Anterior cingulate cortex (tissue), 58 donors: ENCODE results near the gene CBFA2T2.
"Not testable (repeated sequence)": the region's sequence is repeated elsewhere in the genome, so short reads cannot be mapped to it uniquely, and the experiment has no call there.

ENCODE experiments used
- DNase-seq, 58 donors: peaks; one replicate each; lab custom pipeline; 2025; lab: John Stamatoyannopoulos, UW

Gene CBFA2T2

DNA sequence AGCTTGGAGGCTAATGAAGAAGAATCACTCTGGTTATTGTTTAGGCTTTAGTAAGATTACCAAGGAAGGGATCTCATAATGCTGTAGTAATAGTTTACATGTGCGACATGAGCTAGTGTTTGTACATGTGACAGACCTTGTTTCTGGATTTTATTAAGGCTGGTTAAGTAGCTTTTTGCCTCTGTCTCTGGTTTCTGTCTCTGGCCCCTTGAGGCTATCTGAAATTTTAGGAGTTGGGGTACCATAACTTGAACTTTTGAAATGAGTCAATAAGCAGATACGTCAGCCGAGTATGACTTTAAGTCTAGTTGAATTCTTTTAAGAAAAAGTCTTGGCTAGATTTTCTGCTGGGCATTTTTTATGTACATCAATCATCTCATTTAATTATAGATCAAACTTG, 9.5 kb downstream of the CBFA2T2 start:
- DNase-seq, result no peak

DNA sequence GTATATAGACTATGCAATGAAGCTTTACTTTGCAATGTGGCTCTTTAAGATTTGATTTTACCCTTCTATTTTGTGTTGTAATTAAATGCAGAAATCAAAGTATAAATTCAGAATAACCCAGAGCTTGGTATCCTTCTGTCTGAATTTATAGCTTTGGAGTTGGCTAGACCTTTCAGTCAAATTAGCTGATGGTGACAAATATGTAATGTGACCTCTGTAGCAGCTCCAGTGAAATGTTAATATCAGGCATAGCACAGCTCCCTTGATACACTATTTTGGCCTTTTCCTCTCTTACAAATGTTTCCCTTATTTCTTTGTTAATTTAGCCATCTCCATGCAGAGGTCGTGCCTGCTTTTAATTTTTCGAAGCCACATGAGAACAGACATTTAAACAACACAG, 11.1 kb downstream of the CBFA2T2 start:
- DNase-seq, result no peak

GRCh38 chr20:33503564-33503963, 13.7 kb downstream of the CBFA2T2 start:
- DNase-seq, result no peak

DNA sequence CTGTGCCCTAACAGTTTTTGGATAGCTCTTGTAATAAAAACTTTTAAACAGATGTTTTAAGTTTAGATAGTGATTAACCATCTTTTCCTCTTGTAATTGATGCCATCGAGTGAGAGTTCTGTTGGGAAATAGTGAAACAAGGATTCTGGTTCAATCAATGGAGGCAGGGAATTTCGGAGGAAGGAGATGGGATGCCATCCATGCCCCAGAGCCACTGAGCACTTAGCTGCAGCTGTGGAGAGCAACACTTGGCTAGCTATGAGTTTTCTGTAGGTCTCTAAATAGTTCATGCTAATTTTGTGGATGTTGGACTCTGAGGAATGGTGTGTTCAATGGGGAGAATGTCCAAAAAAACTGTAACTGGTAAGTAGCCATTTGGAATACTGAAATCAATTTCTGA, 16.7 kb downstream of the CBFA2T2 start:
- DNase-seq, result no peak

GRCh38 chr20:33507461-33507860, 17.6 kb downstream of the CBFA2T2 start:
- DNase-seq, result no peak

- not testable (repeated sequence) for DNase-seq
Measured at GRCh38 chr20:33508015-33508414, 18.1 kb downstream of the CBFA2T2 start.

DNA sequence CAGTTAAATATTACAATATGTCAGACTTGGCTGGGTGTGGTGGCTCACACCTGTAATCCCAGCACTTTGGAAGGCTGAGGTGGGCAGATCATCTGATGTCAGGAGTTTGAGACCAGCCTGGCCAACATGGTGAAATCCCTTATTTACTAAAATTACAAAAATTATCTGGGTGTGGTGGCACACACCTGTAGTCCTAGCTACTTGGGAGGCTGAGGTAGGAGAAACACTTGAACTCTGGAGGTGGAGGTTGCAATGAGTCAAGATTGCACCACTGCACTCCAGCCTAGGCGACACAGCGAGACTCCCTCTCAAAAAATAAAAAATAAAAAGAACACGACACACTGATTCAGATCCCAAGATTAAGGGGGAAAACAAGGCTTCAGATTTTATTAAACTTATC, 19.2 kb downstream of the CBFA2T2 start:
- DNase-seq, result not testable (repeated sequence)

DNA sequence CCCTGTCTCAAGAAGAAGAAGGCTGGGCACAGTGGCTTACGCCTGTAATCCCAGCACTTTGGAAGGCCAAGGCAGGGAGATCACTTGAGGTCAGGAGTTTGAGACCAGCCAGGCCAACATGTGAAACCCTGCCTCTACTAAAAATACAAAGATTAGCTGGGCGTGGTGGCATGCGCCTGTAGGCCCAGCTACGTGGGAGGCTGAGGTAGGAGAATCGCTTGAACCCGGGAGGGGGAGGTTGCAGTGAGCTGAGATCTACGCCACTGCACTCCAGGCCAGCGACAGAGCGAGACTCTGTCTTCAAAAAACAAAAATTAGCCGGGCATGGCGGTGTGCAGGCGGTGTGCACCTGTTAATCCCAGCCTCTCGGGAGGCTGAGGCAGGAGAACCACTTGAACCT, 22.0 kb downstream of the CBFA2T2 start:
- not testable (repeated sequence) for DNase-seq

- no peak for DNase-seq
Measured at GRCh38 chr20:33515569-33516216, 25.8 kb downstream of the CBFA2T2 start.

GRCh38 chr20:33516882-33517281, 27.0 kb downstream of the CBFA2T2 start:
- DNase-seq, result no peak

DNA sequence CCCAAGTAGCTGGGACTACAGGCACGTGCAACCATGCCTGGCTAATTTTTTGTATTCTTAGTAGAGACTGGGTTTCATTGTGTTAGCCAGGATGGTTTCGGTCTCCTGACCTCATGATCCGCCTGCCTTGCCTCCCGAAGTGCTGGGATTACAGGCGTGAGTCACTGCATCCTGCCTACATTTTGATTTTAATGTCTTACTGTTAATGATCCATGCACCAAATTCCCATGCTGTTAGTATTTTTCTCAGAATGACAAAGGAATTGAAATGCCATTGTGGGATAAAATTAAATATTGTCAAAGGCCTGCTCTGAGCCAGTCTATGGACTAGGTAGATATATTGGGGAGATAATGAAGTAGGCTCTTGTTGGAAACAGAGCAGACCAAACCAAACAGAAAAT, 28.2 kb downstream of the CBFA2T2 start:
- no peak for DNase-seq

DNA sequence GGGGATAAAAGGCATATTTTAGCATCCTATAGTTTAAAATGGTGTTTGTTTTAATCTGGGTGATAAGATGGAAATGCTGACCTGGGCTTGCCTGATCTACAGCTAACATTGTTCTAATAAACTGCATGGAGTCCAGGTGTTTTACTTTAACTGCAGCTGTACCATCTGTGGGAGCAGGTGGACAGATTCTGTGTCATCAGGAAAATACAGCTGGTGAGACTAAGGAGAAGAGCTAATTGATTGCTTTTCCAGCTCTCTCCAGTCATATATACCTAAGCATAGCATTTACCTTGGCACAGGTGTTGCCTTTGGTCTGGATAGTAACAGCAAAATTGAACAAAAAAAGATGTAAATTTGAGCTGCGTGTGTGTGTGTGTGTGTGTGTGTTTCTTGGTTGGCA, 31.6 kb downstream of the CBFA2T2 start:
- no peak for DNase-seq

GRCh38 chr20:33522256-33522820, 32.4 kb downstream of the CBFA2T2 start:
- DNase-seq, result no peak

GRCh38 chr20:33524261-33524660, 34.4 kb downstream of the CBFA2T2 start:
- no peak for DNase-seq

- no peak for DNase-seq
Measured at GRCh38 chr20:33526769-33527168, 36.9 kb downstream of the CBFA2T2 start.

GRCh38 chr20:33531047-33531877, 41.4 kb downstream of the CBFA2T2 start:
- no peak for DNase-seq

- DNase-seq, result no peak
Measured at GRCh38 chr20:33531885-33532284, 42.0 kb downstream of the CBFA2T2 start.

DNA sequence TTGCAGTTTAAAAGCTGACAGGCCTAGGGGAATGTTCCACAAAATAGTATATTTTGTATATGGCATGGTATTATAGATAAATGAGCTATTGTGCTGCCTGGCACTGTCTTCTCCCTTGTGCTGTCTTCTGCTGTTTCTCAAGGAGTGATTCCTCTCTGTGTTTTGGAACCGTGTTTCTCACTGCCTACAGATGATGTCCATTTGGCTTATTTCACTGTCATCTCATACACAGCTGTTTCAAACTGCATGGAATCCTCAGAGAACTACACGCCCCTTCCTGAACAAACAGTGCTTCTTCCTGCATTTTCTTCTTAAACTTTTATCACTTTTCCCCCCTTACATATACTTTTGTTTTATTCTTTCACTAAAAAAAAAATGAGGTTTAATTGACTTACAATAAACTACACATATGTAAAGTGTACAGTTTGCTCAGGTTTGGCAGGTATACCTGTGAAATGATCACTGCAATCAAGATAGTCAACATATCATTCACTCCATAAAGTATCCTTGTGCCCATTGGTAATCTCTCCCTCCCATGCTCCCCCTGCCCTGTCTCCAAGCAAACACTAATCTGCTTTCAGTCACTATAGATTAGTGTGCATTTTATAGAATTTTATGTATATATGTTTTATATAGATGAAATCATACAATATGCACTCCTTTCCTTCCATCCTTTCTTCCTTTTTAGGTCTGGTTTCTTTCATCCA, 43.0 kb downstream of the CBFA2T2 start:
- DNase-seq, result peak in 1 of 58 donors; percentile 4

DNA sequence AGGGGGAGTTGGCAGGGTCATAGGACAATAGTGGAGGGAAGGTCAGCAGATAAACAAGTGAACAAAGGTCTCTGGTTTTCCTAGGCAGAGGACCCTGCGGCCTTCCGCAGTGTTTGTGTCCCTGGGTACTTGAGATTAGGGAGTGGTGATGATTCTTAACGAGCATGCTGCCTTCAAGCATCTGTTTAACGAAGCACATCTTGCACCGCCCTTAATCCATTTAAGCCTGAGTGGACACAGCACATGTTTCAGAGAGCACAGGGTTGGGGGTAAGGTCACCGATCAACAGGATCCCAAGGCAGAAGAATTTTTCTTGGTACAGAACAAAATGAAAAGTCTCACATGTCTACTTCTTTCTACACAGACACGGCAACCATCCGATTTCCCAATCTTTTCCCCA, 45.8 kb downstream of the CBFA2T2 start:
- not testable (repeated sequence) for DNase-seq

DNA sequence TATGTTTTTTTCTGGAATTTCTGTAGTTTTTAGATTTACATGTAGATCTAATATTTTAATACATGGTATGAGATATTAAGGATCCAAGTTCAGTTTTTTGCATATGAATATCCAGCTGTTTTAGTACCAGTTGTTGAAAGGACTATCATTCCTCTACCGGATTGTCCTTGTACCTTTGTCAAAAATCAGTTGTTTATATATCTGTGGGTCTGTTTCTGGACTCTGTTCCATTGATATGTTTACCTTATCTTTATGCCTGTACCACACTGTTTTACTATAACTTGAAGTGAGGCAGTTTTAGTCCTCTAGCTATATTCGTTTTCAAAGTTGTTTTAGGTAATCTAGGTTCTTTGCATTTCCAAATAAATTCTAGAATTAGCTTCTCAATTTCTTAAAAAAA, 47.7 kb downstream of the CBFA2T2 start:
- no peak for DNase-seq

DNA sequence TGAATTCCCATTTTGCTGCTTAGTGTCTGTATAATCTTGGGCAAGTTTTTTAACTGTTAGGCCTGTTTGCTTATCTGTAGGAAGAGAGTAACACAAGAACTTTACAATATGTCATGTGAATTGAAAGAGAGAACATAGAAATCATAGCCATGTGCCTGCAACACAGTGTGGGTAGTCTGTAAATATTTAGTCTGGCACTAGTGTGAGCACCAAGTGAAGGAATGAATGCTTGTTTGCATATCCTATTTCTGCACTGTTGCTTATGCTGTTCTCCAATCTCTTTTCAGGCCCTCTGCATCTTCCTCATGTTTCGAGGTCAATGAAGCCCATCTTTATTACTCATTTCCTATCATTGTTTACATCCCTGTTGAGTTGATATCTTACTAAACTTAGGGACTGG, 49.2 kb downstream of the CBFA2T2 start:
- DNase-seq, result no peak
